Loucy (cell line): Measurements from ENCODE around the gene CECR2.

Source experiments
- H2AFZ ChIP-seq: fragments of 200-600 bp; sonication (generic); 2 replicates; pipeline ENCODE4 v1.6.0; 2016; ENCODE audit warnings: antibody characterized with exemption, mild to moderate bottlenecking, low read length, moderate library complexity
- H3F3A ChIP-seq: fragments of 200-600 bp; 2 replicates; pipeline ENCODE4 v1.6.0; 2016; ENCODE audit warnings: antibody characterized with exemption, low read depth, mild to moderate bottlenecking
- H3K27me3 ChIP-seq: fragments of 200-600 bp; sonication (generic); 2 replicates; pipeline ENCODE4 v1.6.1; 2014; ENCODE audit warnings: low read length, mild to moderate bottlenecking; ENCODE audit not compliant: insufficient read depth, poor library complexity, severe bottlenecking
- H3K36me3 ChIP-seq: fragments of 200-600 bp; sonication (generic); 2 replicates; pipeline ENCODE4 v1.6.1; 2016; ENCODE audit warnings: low read length; ENCODE audit not compliant: insufficient read depth
- H3K4me1 ChIP-seq: fragments of 200-600 bp; sonication (generic); 2 replicates; pipeline ENCODE4 v1.5.1; 2014; ENCODE audit warnings: low read length, mild to moderate bottlenecking; ENCODE audit not compliant: insufficient read depth, poor library complexity, severe bottlenecking
- H3K4me2 ChIP-seq: fragments of 200-600 bp; sonication (generic); 2 replicates; pipeline ENCODE4 v1.6.0; 2014; ENCODE audit warnings: antibody characterized with exemption, low read length, low read depth, mild to moderate bottlenecking; ENCODE audit not compliant: poor library complexity, severe bottlenecking
- H3K4me3 ChIP-seq: fragments of 200-600 bp; sonication (generic); 2 replicates; pipeline ENCODE4 v1.5.1; 2014; ENCODE audit warnings: low read length, mild to moderate bottlenecking, mixed read lengths; ENCODE audit not compliant: poor library complexity, severe bottlenecking
- H3K79me2 ChIP-seq: fragments of 200-600 bp; sonication (generic); 2 replicates; pipeline ENCODE4 v1.6.1; 2014; ENCODE audit warnings: low read length; ENCODE audit not compliant: insufficient read depth
- H3K9ac ChIP-seq: fragments of 200-600 bp; sonication (generic); 2 replicates; pipeline ENCODE4 v1.6.0; 2014; ENCODE audit warnings: mild to moderate bottlenecking, low read depth, low read length, moderate library complexity; ENCODE audit not compliant: poor library complexity, severe bottlenecking
- H3K9me2 ChIP-seq: fragments of 200-600 bp; sonication (generic); replicated peaks from 2 replicates; pipeline ENCODE4 v1.6.1; 2016; ENCODE audit warnings: low read depth, low read length, mixed read lengths
- H3K9me3 ChIP-seq: fragments of 200-600 bp; sonication (generic); 2 replicates; pipeline ENCODE4 v1.6.1; 2014; ENCODE audit warnings: mild to moderate bottlenecking, antibody characterized with exemption, low read length, low read depth; ENCODE audit not compliant: insufficient read depth
- H4K20me1 ChIP-seq: fragments of 200-600 bp; sonication (generic); 2 replicates; pipeline ENCODE4 v1.6.0; 2014; ENCODE audit warnings: antibody characterized with exemption, low read length, mild to moderate bottlenecking; ENCODE audit not compliant: insufficient read depth, poor library complexity, severe bottlenecking
- EZH2phosphoT487 ChIP-seq: fragments of 200-600 bp; IDR thresholded peaks from 2 replicates; pipeline ENCODE4 v1.6.1; 2018; ENCODE audit warnings: antibody characterized with exemption, mild to moderate bottlenecking, moderate library complexity, borderline replicate concordance
- TF ChIP-seq, protein P1 (sequence below): fragments of 200-600 bp; sonication (generic); conservative IDR thresholded peaks from 2 replicates; pipeline ENCODE4 v1.5.1; 2014; ENCODE audit warnings: mild to moderate bottlenecking, antibody characterized with exemption, low read length

CECR2 gene

GRCh38 chr22:17397756-17398547, 28.7 kb downstream of the CECR2 start:
- no peak overlapping the region for H3K4me3 ChIP-seq
- H3K27me3 ChIP-seq: no peaks in the 10 kb centered on the region
- H2AFZ ChIP-seq: no peak overlapping the region
- no peaks in the 10 kb centered on the region for H4K20me1 ChIP-seq
- H3K79me2 ChIP-seq: no peaks in the 10 kb centered on the region
- no peaks in the 10 kb centered on the region for H3K36me3 ChIP-seq
- H3K4me1 ChIP-seq: no peaks in the 10 kb centered on the region
- H3K4me2 ChIP-seq: no peak overlapping the region
- no peaks in the 10 kb centered on the region for H3F3A ChIP-seq
- no peaks in the 10 kb centered on the region for H3K9me2 ChIP-seq
- no peak for TF ChIP-seq EZH2phosphoT487
- TF ChIP-seq, protein P1, sequence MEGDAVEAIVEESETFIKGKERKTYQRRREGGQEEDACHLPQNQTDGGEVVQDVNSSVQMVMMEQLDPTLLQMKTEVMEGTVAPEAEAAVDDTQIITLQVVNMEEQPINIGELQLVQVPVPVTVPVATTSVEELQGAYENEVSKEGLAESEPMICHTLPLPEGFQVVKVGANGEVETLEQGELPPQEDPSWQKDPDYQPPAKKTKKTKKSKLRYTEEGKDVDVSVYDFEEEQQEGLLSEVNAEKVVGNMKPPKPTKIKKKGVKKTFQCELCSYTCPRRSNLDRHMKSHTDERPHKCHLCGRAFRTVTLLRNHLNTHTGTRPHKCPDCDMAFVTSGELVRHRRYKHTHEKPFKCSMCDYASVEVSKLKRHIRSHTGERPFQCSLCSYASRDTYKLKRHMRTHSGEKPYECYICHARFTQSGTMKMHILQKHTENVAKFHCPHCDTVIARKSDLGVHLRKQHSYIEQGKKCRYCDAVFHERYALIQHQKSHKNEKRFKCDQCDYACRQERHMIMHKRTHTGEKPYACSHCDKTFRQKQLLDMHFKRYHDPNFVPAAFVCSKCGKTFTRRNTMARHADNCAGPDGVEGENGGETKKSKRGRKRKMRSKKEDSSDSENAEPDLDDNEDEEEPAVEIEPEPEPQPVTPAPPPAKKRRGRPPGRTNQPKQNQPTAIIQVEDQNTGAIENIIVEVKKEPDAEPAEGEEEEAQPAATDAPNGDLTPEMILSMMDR: no peak
- no peak overlapping the region for H3K9ac ChIP-seq
- no peaks in the 10 kb centered on the region for H3K9me3 ChIP-seq

- no peak overlapping the region for H3K9ac ChIP-seq
- H3F3A ChIP-seq: no peaks in the 10 kb centered on the region
- H3K4me3 ChIP-seq: no peak overlapping the region
- H2AFZ ChIP-seq: no peak overlapping the region
- H3K79me2 ChIP-seq: no peaks in the 10 kb centered on the region
- H3K36me3 ChIP-seq: no peaks in the 10 kb centered on the region
- H4K20me1 ChIP-seq: no peaks in the 10 kb centered on the region
- no peaks in the 10 kb centered on the region for H3K27me3 ChIP-seq
- H3K9me2 ChIP-seq: no peaks in the 10 kb centered on the region
- H3K4me2 ChIP-seq: no peak overlapping the region
- H3K9me3 ChIP-seq: no peaks in the 10 kb centered on the region
- H3K4me1 ChIP-seq: no peaks in the 10 kb centered on the region
- TF ChIP-seq, protein P1: no peak
- no peak for TF ChIP-seq EZH2phosphoT487
These were observed 31.0 kb downstream of the CECR2 start for GRCh38 chr22:17400305-17400704.

- H3F3A ChIP-seq: no peaks in the 10 kb centered on the region
- H3K79me2 ChIP-seq: no peaks in the 10 kb centered on the region
- no peak overlapping the region for H2AFZ ChIP-seq
These were observed 32.5 kb downstream of the CECR2 start for GRCh38 chr22:17401728-17402127.

More at GRCh38 chr22:17401728-17402127, 32.5 kb downstream of the CECR2 start:
- no peak for TF ChIP-seq EZH2phosphoT487
- TF ChIP-seq, protein P1: no peak
- H3K9me3 ChIP-seq: no peaks in the 10 kb centered on the region
- no peaks in the 10 kb centered on the region for H3K9me2 ChIP-seq
- H3K4me1 ChIP-seq: no peaks in the 10 kb centered on the region
- H3K36me3 ChIP-seq: no peaks in the 10 kb centered on the region
- no peaks in the 10 kb centered on the region for H3K27me3 ChIP-seq
- no peak overlapping the region for H3K4me3 ChIP-seq
- H3K4me2 ChIP-seq: no peak overlapping the region
- H3K9ac ChIP-seq: no peak overlapping the region
- H4K20me1 ChIP-seq: no peaks in the 10 kb centered on the region
